HG03520 (cell line): ENCODE measurements around the gene AKAP6.

Experiments used
- ATAC-seq: cut with Tn5 transposase; IDR thresholded peaks from one replicate; pipeline ENCODE4 v1.9.1; 2021; ENCODE audit warnings: mild to moderate bottlenecking, moderate library complexity; ENCODE audit not compliant: unreplicated experiment

AKAP6 gene

DNA sequence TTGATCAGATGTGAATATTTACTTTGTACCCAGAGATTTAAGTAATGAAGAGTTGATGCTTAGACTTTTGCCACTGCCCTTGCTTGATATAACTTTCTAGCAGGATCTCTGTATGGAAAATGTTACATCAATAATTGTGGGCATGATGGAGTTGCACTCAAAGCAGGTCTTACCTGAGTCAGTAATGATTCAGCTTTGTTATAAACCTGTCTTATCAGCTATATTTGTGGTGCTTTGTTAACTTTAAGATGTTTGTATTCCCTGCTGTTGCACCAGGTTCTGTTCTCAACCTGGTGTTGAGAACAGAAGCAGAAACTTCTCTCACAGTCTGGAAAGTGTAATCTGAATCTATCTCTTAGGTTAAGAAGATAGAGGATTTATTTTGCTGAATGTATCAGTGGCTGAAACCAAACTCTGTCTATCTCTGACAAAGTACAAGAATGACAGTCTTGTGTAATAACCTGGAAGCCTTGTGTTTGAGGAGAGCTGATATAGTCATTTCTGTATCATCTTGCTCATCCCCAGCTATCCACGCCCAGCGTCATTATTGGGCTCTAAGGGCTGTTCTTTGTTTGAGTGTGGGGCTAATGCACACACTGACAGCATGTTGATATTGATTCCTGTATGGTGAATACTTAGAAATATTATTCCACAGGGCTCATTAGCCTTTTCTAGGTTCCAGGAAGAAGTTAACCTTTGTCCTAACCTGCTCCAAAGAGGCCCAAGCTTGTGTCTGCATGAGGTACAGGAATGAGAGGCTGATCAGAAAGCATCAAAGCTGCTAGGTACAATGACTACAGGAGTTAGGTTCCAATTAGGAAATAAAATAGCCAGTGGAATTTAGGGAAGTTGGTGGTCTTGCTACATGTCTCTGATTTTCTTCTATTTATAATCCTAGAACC lies 3.6 kb downstream of the AKAP6 start:
- ATAC-seq: no peak

GRCh38 chr14:32336702-32337101 lies 7.6 kb downstream of the AKAP6 start:
- ATAC-seq: no peak

DNA sequence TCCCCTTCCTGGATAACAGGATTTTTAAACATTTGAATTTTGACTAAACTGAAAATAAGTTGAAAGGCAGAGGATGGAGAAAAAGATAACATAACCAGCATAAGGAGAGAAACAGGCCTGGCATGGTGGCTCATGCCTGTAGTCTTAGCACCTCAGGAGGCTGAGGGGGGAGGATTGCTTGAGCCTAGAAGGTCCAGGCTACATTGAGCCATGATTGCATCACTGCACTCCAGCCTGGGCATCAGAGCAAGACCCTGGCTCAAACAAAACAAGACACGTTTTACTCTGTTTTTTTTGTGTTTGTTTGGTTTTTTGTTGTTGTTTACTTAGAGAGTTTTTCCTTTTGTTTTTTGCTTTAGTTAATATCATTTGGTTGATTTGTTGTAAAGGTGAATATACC lies 8.7 kb downstream of the AKAP6 start:
- ATAC-seq: no peak

DNA sequence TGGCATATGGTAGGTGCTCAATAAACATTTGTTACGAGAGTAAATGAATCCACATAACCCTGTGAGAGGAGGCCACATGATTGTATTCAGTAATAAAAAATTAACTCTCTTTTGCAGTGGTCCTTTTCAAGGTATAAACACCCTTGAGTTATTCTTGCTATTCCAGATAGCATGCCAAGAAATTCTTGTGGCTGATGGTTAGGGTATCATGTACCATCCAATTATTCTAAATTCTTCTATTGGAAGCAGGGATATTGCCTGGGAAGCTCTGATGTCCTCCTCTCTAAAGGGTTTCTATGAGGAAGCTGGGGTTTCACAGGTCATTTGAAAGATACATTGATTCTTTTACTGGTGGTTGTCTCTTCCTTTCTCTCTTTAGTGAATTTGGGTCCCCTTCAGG lies 10.1 kb downstream of the AKAP6 start:
- no peak for ATAC-seq

DNA sequence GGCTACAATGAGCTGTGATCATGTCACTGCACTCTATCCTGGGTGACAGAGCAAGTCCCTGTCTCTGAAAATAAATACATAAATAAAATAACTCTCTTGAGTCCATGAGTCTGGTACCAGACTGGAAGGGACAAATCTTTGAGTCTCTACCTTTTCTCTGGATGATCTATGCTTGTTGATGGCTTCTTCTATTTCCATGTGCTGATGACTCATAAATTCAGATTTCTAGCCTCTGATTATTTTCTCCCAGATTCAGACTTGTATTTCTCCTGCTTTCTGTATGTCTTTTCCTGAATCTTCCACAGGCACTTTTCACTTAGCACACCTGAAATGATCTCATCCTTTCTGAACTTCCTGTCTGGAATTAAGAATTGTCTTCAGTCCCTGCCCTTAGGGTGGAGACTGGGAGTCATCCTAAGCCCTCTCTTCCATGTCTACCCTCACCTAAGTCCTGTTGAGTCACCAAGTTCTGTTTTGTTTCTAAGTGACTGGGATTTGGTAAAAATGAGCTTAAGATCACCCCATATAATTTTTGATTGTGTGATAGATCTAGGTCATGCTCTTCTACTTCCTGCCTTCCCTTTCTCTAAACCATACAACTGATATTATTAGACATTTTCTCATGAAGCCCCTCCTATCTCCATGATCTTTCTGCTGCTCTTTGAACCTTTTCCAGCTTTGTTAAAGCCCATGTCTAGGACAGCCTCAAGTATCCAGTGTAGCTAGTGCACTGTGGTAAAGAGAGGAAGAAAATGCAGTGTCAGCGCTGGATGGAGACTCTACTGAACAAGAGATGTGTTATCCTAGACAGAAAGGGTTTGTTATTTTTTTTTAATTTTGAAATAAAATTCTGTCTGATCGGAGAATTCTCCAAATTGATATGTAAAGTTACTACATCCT lies 13.1 kb downstream of the AKAP6 start:
- no peak for ATAC-seq

DNA sequence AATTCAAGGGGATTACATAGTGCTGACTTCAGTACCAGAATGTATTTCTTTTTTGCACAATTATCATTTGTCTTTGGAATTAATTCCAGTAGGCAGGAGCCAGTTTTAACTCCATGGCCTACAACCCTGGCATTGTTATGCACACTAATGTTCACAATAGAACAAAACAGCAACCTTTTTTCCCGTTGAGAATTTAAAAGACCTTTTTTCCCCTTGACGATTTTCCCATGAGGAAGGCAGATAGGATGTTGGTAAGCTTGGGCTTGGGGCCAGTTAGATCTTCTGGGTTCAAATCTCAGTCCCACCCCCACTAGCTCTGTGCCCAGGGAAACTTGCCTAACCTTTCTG lies 13.7 kb downstream of the AKAP6 start:
- ATAC-seq: no peak

DNA sequence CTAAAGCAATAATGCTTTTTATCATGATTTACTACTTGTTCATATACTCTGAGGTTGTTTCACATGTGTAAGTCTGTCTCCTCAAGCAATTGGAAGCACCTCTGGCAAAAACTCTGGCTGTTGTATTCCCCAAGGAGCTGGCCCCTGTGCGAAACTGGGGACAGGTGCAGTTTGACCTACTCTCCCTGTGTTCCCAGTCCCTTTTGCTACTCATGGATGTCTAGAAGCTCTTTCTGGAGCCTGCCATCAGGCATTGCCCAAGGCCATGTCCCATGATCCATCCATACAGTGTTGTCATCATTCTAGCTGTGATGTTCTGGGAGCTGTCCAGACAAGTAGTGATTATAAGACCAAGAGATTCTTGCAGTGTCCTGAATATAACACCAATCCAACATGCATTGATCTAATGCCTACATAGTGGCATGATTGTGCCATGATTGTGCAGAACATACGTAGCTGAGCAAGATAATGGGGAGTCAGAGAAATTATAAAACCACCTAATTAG lies 14.9 kb downstream of the AKAP6 start:
- ATAC-seq: no peak

DNA sequence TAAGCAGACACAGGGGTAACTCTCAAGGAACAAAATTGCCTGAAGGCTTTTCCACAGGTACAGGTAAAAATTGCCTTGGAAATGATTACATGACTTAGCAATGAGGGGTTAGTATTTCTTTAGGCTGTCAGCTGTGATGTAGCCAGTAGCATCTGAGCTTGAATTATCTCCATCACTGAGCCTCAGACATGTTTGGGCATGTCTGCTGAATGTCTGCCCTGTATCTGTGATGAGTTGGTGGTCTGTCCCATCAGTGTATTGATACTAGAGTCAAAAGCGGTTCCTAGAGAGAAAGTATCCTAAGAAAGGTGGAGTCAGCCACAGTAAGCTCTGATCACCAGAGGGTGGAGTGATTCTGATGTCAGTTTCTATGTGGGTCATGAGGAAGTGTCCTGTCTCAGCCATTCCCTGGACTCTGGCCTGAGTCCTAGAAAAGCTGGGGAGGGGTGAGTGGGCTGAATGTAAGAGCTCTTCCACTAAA lies 16.3 kb downstream of the AKAP6 start:
- ATAC-seq: no peak

GRCh38 chr14:32349322-32349721 lies 20.2 kb downstream of the AKAP6 start:
- no peak for ATAC-seq

GRCh38 chr14:32350020-32350419 lies 20.9 kb downstream of the AKAP6 start:
- peak; percentile 99 for ATAC-seq

DNA sequence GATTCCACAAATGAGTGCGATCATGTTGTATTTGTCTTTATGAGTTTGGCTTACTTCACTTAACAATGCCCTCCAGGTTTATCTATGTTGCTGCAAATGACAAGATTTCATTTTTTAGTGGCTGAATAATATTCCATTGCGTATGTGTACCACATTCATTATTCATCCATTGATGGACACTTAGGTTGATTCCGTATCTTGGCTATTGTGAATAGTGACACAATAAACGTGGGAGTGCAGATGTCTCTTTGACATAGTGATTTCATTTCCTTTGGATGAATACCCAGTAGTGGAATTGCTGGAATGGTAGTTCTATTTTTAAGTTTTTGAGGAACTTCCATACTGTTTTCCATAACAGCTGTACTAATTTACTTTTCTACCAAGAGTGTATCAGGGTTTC lies 23.5 kb downstream of the AKAP6 start:
- no peak for ATAC-seq

DNA sequence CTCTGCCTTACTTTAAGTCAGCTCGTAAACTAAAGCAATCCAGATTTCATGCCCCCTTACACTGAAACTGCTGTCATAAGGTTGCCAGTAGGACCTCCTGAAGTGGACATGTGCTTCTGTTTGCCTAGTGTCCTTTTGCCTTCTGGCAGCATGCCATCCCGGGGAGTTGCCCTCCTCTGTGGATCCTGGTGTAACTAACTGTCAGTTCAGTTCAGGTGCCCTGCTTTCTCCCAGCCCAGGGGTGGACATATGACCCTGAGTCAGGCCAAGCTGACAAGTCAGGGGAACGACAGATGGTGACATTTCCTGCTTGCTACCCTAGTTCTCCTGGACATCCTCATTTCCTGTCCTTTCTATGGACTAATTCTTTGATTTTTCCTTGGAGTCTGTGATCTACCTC lies 25.6 kb downstream of the AKAP6 start:
- no peak for ATAC-seq

DNA sequence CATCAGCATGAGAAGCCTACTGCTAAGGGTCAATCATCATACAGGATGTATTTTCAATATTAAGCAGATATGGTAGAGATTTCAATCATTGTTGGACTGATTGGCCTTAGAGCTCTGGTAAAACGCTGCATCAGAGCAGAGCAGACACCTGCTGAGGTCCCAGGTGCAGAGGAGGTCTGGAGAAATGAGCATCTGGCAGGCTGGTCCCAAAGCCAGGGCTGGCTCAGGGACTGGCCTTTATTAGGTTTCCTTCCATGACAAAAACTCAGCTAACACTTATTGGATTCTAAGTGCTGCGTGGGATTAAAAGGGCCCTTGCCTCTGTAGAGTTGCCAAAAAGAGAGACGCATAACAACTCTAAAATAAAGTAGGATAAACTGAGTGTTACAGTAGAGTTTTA lies 29.7 kb downstream of the AKAP6 start:
- no peak for ATAC-seq

GRCh38 chr14:32361674-32362073 lies 32.6 kb downstream of the AKAP6 start:
- ATAC-seq: no peak

GRCh38 chr14:32363761-32364160 lies 34.7 kb downstream of the AKAP6 start:
- no peak for ATAC-seq

- no peak for ATAC-seq
Observed at GRCh38 chr14:32364941-32365340, 35.8 kb downstream of the AKAP6 start.

DNA sequence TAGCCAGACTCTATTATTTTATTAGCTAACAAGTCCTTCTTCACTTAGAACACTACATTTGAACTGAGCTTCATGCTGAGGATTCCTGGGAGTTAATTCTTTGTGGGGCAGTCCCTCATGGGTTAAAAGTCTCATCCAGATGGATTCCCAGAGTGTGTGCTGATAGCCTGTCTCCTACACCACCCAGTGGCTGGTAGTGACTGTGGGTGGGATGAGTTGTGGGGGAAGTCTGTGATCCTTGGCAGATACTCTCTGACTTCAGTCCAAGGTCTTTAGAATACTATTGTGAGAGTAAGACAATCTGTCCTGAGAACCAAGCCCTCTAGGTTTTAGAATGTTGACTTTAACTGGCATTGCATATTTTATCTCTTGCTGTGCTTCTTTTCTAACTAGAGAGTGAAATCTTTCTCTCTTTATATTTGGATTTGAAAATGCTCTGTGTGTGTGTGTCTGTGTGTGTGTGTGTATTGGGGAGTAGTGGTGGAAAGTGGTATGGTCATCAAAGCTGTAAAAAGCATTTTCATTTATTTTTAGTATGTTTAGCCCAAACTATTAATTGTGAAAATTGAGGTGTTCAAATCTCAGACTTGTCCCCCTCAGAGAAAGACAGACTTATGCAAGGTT lies 37.3 kb downstream of the AKAP6 start:
- no peak for ATAC-seq

DNA sequence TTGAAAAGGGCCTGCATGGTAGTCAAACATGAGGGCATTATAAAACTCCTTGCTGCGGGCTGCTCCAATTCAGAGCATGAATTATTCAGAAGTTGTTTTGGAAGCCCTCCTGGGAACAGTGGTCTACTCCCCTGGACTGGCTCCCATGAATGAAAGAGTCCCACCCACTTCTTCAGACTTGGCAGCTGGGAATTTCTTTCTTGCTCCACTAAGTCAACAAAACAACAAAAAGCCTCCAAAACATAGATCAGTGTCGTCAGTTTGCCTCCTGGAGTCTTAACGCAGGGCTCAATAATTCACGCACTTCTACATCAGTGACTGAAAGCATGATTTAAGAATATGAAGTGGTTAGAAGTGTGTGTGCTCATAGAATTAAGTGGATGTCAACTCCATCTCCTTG lies 37.9 kb downstream of the AKAP6 start:
- ATAC-seq: no peak

DNA sequence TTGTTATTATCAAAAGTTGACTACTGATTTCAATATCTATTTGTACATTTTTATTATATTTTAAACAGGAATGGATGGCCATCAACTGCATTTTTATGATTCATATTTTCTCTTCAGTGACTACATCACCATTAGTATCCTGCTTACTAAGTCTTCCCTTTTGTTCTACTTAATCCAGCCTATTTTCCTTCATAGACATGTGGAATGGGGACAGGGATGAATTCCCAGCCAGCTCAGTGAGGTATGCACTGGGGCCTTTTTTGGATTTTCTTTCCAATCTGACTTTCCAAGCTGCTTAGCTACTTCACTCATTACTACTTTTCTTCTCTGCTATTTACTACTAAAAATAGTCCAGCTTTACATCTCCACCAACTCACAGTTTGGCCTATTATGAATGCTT lies 38.4 kb downstream of the AKAP6 start:
- no peak for ATAC-seq

DNA sequence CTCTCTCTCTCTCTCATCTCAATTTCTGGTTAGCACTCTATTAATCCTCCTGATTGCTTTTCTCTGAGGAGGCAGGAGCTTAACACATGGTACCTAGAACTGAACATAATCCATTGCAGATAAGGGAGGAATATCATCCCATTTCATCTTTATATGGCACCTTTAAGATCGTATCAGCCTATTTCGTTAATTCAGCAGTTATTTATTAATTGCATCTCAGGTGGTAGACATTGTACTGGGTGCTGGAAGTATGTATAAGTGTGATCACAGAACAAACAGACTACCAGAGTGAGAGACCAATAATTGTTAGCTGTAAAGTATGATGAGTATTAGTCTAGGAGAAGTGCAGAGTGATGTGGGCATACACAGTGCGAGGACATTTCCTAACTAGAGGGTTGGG lies 39.0 kb downstream of the AKAP6 start:
- no peak for ATAC-seq

DNA sequence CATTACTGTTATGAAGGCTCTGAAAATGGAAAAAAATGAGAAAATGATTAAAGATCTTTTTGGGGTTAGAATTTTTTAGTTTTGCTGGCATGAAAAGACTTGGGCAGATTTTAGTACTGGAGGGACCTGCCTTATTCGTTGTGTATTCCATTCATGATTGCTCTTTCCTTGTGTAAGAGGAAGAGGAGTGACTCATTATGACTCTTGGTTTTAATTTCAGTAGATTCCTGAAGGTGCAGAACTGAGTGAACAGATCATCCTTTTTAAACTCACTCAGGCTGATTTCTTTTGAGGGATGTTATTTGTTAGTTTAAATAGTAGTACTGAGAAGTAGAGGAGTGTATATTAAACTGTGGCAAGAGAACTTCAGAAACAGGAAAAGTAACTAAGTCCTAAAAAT lies 41.6 kb downstream of the AKAP6 start:
- ATAC-seq: no peak
